Hepatocyte (in vitro differentiated cells): ENCODE measurements around the gene TEX14.

Experiments
- EZH2 ChIP-seq: fragments of 200-600 bp; sonication (generic); IDR thresholded peaks from 2 replicates; pipeline ENCODE4 v1.6.1; 2016; ENCODE audit warnings: antibody characterized with exemption, mild to moderate bottlenecking, borderline replicate concordance
- TF ChIP-seq, protein P1 (sequence below): fragments of 200-600 bp; sonication (generic); IDR thresholded peaks from 2 replicates; pipeline ENCODE4 v1.5.1; 2016; ENCODE audit warnings: antibody characterized with exemption, mild to moderate bottlenecking; ENCODE audit not compliant: poor library complexity

DNA sequence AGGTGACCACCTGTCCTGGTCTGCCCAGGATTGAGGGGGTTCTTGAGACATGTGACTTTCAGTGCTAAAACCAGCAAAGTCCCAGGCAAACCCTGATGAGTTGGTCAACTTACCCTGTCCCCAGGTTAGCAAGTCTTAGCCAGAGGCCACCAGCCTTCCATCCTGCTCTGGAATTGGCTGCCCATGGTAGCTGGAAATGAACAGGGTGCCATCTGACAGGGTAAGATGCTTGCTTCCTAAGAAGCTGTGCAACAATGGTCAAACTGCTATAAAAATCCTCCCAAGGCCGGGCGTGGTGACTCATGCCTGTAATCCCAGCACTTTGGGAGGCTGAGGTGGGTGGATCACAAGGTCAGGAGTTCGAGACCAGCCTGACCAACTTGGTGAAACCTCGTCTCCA lies 154.6 kb downstream of the TEX14 start:
- TF ChIP-seq, protein P1, sequence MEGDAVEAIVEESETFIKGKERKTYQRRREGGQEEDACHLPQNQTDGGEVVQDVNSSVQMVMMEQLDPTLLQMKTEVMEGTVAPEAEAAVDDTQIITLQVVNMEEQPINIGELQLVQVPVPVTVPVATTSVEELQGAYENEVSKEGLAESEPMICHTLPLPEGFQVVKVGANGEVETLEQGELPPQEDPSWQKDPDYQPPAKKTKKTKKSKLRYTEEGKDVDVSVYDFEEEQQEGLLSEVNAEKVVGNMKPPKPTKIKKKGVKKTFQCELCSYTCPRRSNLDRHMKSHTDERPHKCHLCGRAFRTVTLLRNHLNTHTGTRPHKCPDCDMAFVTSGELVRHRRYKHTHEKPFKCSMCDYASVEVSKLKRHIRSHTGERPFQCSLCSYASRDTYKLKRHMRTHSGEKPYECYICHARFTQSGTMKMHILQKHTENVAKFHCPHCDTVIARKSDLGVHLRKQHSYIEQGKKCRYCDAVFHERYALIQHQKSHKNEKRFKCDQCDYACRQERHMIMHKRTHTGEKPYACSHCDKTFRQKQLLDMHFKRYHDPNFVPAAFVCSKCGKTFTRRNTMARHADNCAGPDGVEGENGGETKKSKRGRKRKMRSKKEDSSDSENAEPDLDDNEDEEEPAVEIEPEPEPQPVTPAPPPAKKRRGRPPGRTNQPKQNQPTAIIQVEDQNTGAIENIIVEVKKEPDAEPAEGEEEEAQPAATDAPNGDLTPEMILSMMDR, result no peak
- TF ChIP-seq EZH2, result no peak
